ENCODE data around the gene BARHL2.

GRCh38 chr1:90710579-90711536 lies 6.2 kb downstream of the BARHL2 start:
- TF ChIP-seq POLR2AphosphoS5 (IDR thresholded peaks at IDR 0.05; ENCODE audit: low read depth, low read length) (no peak), CTCF (IDR thresholded peaks at IDR 0.05) (no peak), TCF7L2 (IDR thresholded peaks at IDR 0.05; ENCODE audit: low read depth, low read length) (no peak), SIN3A (IDR thresholded peaks at IDR 0.05; ENCODE audit: borderline replicate concordance, insufficient read depth, low read depth, low read length) (no peak)
